Esophagus muscularis mucosa (tissue), 4 donors: ENCODE measurements around the gene ZNF366. TPM values are rescaled to one million over a fixed set of nuclear protein-coding genes. Genes with fewer than 3 reads are reported as not detected.

ENCODE experiments used
- DNase-seq: peaks from one replicate; pipeline ENCODE4 v3.0.0-alpha.2; 2017; ENCODE audit errors: extremely low spot score
- H3K27ac ChIP-seq, 4 donors: fragments of 200-600 bp; sonication (generic); replicated peaks in 1 of 4; 1 replicate in 3 of 4; 2 replicates in 1 of 4; pipeline ENCODE4 v1.5.1; 2016 to 2019; ENCODE audit warnings: mild to moderate bottlenecking in 1 of 4
- H3K27me3 ChIP-seq, 4 donors: fragments of 200-600 bp; sonication (generic); one replicate each; pipeline versions ENCODE4 v1.5.1 to v1.6.0; 2016 to 2019
- H3K36me3 ChIP-seq, 4 donors: fragments of 200-600 bp; sonication (generic); one replicate each; pipeline ENCODE4 v1.5.1; 2016 to 2019
- H3K4me1 ChIP-seq, 4 donors: fragments of 200-600 bp; sonication (generic); one replicate each; pipeline ENCODE4 v1.5.1; 2016 to 2019
- H3K4me3 ChIP-seq, 4 donors: fragments of 200-600 bp; sonication (generic); 1 replicate in 2 of 4; 2 replicates in 2 of 4; pipeline ENCODE4 v1.5.1; 2016 to 2019; ENCODE audit warnings: mild to moderate bottlenecking in 4 of 4, moderate library complexity in 1 of 4
- H3K9me3 ChIP-seq, 4 donors: fragments of 200-600 bp; sonication (generic); 1 replicate in 3 of 4; 2 replicates in 1 of 4; pipeline ENCODE4 v1.5.1; 2016 to 2019
- EP300 ChIP-seq: sonication (generic); formaldehyde crosslinking; IDR thresholded peaks from one replicate; pipeline ENCODE4 v1.6.1; 2017; ENCODE audit warnings: antibody characterized with exemption
- POLR2A ChIP-seq: fragments of 450-650 bp; IDR thresholded peaks from one replicate; pipeline ENCODE4 v1.6.1; 2017; ENCODE audit warnings: antibody characterized with exemption, moderate library complexity, mild to moderate bottlenecking, low read depth
- POLR2AphosphoS5 ChIP-seq, 2 donors: sonication (generic); formaldehyde crosslinking; IDR thresholded peaks; one replicate each; pipeline ENCODE4 v1.6.1; 2017; ENCODE audit warnings: antibody characterized with exemption in 2 of 2
- WGBS: methylation state at CpG from one replicate; pipeline ENCODE4 v1.1.5; 2018; 5-methylcytosine and 5-hydroxymethylcytosine counted together
- intact Hi-C: fragments of 100-400 bp; cut with DNase I; formaldehyde crosslinking; loops from one replicate; pipeline ENCODE4 v1.15.1; 2023
- total RNA-seq, 4 donors: library from RNA; depleted of rRNA; stranded (reverse); fragments of >200 nt; gene quantifications; one replicate each; pipeline versions ENCODE4 v1.1.0 to v1.2.1, GENCODE V29; 2016
- TF ChIP-seq, protein P1 (sequence below), 3 experiments: fragments of 200-600 bp in 2 of 3; fragments of 450-650 bp in 1 of 3; sonication (generic) in 2 of 3; IDR thresholded peaks; one replicate each; pipeline ENCODE4 v1.5.1; 2017 to 2019; ENCODE audit warnings: antibody characterized with exemption in 3 of 3, mild to moderate bottlenecking in 2 of 3, moderate library complexity in 1 of 3

The ZNF366 gene
- total RNA-seq, 4 donors from 2014 or later, result 3.1 to 11.1 (median 5.0) TPM

DNA sequence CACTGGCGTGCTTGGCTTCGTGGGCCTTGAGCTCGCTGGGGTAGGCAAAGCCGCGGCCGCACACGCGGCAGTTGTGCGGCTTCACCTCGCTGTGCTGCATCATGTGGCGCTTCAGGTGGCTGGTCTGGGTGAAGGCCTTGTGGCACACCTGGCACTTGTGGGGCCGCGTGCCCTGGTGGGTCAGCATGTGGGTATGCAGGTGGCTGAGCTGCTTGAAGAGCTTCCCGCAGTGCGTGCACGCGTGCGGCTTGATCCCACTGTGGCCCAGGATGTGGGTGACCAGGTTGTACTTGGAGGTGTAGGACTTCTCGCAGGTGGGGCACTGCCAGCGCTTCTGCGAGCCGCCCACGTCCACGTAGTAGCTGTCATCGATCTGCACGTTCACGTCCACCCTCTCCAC lies 46.8 kb downstream of the ZNF366 start:
- Histone ChIP-seq H3K27me3 (no peaks in the 10 kb centered on the region), H3K27ac (no peak overlapping the region), H3K36me3 (peaks cover 0 to 31% (median 0%) of the 10 kb centered on the region in 4 donors), H3K4me1 (peaks cover 14 to 24% (median 19%) of the 10 kb centered on the region in 4 donors), H3K9me3 (no peaks in the 10 kb centered on the region), H3K4me3 (no peak overlapping the region)
- TF ChIP-seq EP300 (no peak), POLR2A (no peak), POLR2AphosphoS5 (IDR thresholded peaks at IDR 0.05) (no peak)
- TF ChIP-seq, protein P1, sequence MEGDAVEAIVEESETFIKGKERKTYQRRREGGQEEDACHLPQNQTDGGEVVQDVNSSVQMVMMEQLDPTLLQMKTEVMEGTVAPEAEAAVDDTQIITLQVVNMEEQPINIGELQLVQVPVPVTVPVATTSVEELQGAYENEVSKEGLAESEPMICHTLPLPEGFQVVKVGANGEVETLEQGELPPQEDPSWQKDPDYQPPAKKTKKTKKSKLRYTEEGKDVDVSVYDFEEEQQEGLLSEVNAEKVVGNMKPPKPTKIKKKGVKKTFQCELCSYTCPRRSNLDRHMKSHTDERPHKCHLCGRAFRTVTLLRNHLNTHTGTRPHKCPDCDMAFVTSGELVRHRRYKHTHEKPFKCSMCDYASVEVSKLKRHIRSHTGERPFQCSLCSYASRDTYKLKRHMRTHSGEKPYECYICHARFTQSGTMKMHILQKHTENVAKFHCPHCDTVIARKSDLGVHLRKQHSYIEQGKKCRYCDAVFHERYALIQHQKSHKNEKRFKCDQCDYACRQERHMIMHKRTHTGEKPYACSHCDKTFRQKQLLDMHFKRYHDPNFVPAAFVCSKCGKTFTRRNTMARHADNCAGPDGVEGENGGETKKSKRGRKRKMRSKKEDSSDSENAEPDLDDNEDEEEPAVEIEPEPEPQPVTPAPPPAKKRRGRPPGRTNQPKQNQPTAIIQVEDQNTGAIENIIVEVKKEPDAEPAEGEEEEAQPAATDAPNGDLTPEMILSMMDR (IDR thresholded peaks at IDR 0.05), result no peak
- intact Hi-C loops, result no loop called here
- DNase-seq, result no peak
- WGBS, result 97% methylated on average over 25 of the region's 27 CpGs

DNA sequence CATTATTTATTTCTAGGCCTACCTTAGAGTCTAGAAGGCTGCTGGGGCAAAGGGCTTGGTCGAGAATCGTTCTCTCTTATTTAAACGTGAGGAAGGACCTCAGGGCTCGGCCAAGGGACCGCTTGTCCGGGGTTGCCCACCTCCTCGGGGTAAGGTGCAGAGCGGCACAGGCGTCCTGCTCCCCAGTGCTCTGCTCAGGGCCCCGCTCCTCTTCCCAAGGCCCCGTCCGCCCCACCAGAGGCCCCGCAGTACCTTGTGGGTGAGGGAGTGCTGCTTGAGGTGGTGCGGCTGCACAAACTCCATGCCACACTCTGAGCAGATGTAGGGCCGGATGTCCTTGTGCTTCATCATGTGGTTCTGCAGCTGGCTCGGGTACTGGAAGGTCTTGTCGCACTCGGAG lies 47.3 kb downstream of the ZNF366 start:
- H3K4me1 ChIP-seq, result peaks cover 16 to 21% (median 19%) of the 10 kb centered on the region in 4 donors
- no peak overlapping the region for H3K4me3 ChIP-seq
- peaks cover 0 to 35% (median 0%) of the 10 kb centered on the region in 4 donors for H3K36me3 ChIP-seq
- no peaks in the 10 kb centered on the region for H3K9me3 ChIP-seq
- TF ChIP-seq POLR2AphosphoS5 (IDR thresholded peaks at IDR 0.05), result no peak
- TF ChIP-seq EP300, result no peak
- TF ChIP-seq, protein P1 (IDR thresholded peaks at IDR 0.05), result no peak
- WGBS, result 98% methylated on average over 14 of the region's 18 CpGs
- no peak overlapping the region for H3K27ac ChIP-seq
- intact Hi-C loops, result no loop called here
- no peaks in the 10 kb centered on the region for H3K27me3 ChIP-seq
- DNase-seq, result no peak

DNA sequence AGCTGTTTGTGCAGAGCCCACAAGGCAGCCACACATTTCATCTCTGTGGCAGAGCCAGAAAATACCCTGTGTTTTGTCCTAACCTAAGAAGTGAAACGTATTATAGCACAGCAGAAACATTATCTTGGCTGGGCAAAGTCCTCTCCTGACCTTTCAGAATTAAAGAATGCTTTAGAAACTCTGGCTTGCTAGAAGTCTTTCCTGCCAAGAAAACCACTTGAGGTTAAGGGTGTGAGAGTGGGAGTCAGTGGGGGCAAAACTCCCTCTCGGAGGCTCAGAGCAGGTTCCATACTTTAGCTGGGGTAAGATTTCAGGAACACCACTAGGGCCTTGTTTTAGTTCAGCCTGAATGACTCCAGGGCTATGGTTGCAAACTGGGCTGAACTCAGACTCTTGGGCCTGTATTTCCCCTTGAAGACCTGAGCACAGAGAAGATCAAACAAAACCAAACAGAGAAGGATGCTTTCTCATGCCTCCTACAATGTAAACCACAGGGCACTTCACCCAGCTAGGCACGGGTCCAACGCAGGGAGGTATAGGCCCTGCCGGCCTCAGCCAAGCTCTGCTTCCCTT lies 48.0 kb downstream of the ZNF366 start:
- WGBS, result 53% methylated on average over 5 of the region's 5 CpGs
- no peak for DNase-seq
- no peak overlapping the region for H3K27ac ChIP-seq

DNA sequence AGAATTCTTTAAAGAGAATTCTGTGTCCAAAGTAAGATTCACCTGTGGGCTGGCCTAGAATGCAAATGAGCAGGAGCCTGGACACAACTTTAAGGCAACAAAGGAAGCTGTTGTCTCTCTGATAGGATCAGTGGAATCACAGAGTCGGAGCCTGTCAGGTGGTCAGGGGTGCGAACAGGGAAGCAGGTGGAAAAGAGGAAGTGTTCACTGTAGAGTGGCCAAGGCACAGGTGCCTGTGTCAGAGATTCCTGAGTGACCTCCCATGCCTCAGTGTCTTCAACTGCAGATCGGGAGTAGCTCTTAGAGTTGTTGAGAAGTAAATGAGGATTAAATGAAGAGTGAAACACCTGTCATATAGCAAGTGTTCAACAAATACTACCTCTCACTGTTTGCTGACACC lies 48.8 kb downstream of the ZNF366 start:
- Histone ChIP-seq H3K4me3 (no peak overlapping the region), H3K9me3 (no peaks in the 10 kb centered on the region), H3K4me1 (peaks cover 24 to 34% (median 30%) of the 10 kb centered on the region in 4 donors), H3K27me3 (no peaks in the 10 kb centered on the region), H3K36me3 (peaks cover 0 to 50% (median 0%) of the 10 kb centered on the region in 4 donors), H3K27ac (no peak overlapping the region)
- TF ChIP-seq EP300, result no peak
- no peak for TF ChIP-seq POLR2AphosphoS5 (IDR thresholded peaks at IDR 0.05)
- TF ChIP-seq POLR2A, result no peak
- TF ChIP-seq, protein P1 (IDR thresholded peaks at IDR 0.05), result no peak
- intact Hi-C loops, result no loop called here
- DNase-seq, result no peak
- WGBS, result 83% methylated on average over 3 of the region's 3 CpGs

More for the DNA sequence above, 48.0 kb downstream of the ZNF366 start:
- Histone ChIP-seq H3K4me3 (no peak overlapping the region), H3K36me3 (peaks cover 0 to 42% (median 0%) of the 10 kb centered on the region in 4 donors), H3K9me3 (no peaks in the 10 kb centered on the region), H3K4me1 (peaks cover 21 to 27% (median 25%) of the 10 kb centered on the region in 4 donors), H3K27me3 (no peaks in the 10 kb centered on the region)
- TF ChIP-seq POLR2AphosphoS5 (IDR thresholded peaks at IDR 0.05) (no peak), EP300 (no peak), POLR2A (no peak)
- TF ChIP-seq, protein P1 (IDR thresholded peaks at IDR 0.05), result no peak
- intact Hi-C loops, result no loop called here

DNA sequence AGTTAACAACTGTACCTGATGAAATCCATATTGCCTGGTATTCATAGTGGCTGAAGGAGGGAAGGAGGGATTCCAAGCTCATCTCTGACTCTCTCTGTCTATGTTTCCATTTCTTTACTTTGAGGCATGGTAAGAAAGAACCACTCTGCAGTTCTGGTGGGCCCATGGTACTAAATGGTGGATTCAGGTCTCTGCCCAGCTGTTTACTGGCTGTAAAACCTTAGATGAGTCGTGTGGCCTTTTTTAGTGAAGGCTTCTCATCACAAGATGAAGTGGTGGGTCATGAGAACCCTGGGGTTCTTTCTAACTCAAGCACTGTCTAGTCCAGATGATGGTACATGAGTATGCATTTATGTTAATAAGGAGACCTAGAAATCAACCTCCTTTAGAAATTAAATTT lies 49.7 kb downstream of the ZNF366 start:
- TF ChIP-seq, protein P1 (IDR thresholded peaks at IDR 0.05), result no peak
- TF ChIP-seq POLR2A, result no peak
- no peak for TF ChIP-seq EP300
- no peak for TF ChIP-seq POLR2AphosphoS5 (IDR thresholded peaks at IDR 0.05)
- peaks cover 0 to 51% (median 0%) of the 10 kb centered on the region in 4 donors for H3K36me3 ChIP-seq
- WGBS, result 100% methylated on average over 1 of the region's 1 CpG
- no peak overlapping the region for H3K27ac ChIP-seq
- no peaks in the 10 kb centered on the region for H3K27me3 ChIP-seq
- intact Hi-C loops, result no loop called here
- no peak for DNase-seq
- H3K9me3 ChIP-seq, result no peaks in the 10 kb centered on the region
- no peak overlapping the region for H3K4me3 ChIP-seq
- H3K4me1 ChIP-seq, result peaks cover 33 to 44% (median 37%) of the 10 kb centered on the region in 4 donors
